ENCODE data around the gene MASP2.
"Not testable (repeated sequence)": the region's sequence is repeated elsewhere in the genome, so short reads cannot be mapped to it uniquely, and the experiment has no call there.

Gene MASP2

DNA sequence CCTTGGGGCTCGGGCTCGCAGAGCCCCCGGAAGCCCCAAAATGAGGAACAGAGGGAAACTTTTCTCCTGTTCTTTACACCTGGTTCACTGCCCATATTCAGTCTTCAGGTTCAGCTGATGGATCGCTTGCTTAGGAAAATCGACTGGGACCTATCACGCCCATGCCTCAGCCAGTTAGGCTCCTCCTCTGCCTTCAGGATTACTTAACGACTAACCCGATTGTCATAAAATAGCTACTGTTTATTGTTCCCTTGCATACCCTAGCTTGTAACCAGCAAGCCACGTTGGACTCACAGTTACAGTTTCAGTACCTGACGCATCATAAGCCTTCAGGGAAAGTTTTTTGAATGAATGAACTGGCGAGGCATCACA is 33.9 kb downstream of the MASP2 start:
- peak; percentile 28 for DNase-seq (ENCODE audit: low read depth)
- peak overlapping the region; percentile 92 for H3K4me3 ChIP-seq (ENCODE audit: control insufficient read depth, low read depth, low read length)
- TF ChIP-seq, protein P1, sequence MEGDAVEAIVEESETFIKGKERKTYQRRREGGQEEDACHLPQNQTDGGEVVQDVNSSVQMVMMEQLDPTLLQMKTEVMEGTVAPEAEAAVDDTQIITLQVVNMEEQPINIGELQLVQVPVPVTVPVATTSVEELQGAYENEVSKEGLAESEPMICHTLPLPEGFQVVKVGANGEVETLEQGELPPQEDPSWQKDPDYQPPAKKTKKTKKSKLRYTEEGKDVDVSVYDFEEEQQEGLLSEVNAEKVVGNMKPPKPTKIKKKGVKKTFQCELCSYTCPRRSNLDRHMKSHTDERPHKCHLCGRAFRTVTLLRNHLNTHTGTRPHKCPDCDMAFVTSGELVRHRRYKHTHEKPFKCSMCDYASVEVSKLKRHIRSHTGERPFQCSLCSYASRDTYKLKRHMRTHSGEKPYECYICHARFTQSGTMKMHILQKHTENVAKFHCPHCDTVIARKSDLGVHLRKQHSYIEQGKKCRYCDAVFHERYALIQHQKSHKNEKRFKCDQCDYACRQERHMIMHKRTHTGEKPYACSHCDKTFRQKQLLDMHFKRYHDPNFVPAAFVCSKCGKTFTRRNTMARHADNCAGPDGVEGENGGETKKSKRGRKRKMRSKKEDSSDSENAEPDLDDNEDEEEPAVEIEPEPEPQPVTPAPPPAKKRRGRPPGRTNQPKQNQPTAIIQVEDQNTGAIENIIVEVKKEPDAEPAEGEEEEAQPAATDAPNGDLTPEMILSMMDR (conservative IDR thresholded peaks at IDR 0.05; ENCODE audit: control insufficient read depth, insufficient read depth, low read depth, low read length), result no peak

DNA sequence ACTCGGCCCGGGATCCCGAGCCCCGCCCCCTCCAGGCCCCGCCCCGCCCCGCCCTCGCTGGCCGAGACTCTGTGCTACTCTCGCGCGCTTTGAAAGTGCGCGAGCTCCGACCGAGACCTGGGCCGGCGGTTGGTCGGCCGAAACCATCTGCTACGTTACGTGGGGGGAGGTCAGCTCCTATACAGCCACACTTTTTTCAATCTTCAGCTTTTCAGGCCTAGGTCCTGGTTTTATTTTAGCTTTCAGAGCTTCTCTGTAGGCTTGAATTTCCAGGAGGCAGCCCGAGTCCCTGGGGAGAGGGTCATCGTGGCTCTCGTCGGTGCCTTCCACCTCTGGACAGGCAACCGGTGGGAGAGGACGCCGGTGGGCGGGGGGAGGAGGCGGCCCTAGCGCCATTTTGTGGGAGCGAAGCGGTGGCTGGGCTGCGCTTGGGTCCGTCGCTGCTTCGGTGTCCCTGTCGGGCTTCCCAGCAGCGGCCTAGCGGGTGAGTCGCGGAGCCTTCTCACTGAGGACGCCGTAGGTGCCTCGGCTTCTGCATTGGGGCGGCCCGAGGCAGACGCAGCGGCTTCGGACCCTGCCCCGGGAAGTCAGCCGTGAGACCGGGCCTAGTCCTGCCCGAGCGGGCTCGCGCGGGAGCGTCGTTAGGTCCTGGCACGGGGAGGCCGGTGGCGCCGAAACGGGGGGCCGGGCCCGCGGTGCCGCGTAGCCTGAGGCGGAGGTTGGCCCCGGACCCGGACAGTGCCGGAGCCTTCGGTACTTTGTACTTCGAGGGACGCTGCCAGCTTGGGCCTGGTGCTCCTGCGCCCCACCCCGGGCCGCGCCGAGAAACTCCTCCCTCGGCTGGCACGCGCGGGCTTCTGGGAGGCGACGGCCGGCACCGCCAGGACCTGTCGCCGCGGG is 34.5 kb downstream of the MASP2 start, which contains the start of gene TARDBP:
Gene TARDBP, plus strand, starts transcription at position 395 of the 900 bp plus-strand sequence. CDS start 1,074 bp downstream, outside the sequence.
- TF ChIP-seq, protein P1 (conservative IDR thresholded peaks at IDR 0.05; ENCODE audit: control insufficient read depth, insufficient read depth, low read depth, low read length), result no peak

DNA sequence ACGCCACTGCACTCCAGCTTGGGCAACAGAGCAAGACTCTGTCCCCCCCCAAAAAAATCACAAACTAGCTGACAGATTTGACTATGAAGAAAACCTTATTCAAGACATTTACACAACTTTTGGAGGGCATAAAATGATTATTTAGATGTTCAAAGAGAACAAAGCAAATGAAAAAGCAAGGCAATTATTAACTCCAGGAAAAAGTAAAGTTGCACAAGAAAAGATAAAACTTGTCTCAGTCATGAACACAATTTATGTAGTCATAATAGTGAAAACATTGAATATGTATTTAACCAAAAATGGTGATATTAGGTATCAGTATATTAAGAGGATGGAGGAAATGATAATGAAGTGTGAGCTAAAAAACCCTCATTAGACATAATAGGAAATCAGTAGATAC is 46.5 kb downstream of the MASP2 start:
- TF ChIP-seq, protein P1 (conservative IDR thresholded peaks at IDR 0.05; ENCODE audit: control insufficient read depth, insufficient read depth, low read depth, low read length), result no peak
- no peak overlapping the region for H3K4me3 ChIP-seq (ENCODE audit: control insufficient read depth, low read depth, low read length)
- DNase-seq (ENCODE audit: low read depth), result no peak

More for the DNA sequence above, 34.5 kb downstream of the MASP2 start, which contains the start of gene TARDBP:
- peak; percentile 81 for DNase-seq (ENCODE audit: low read depth)
- peak within 1 kb of the TSS; percentile 92 for H3K4me3 ChIP-seq (ENCODE audit: control insufficient read depth, low read depth, low read length)

DNA sequence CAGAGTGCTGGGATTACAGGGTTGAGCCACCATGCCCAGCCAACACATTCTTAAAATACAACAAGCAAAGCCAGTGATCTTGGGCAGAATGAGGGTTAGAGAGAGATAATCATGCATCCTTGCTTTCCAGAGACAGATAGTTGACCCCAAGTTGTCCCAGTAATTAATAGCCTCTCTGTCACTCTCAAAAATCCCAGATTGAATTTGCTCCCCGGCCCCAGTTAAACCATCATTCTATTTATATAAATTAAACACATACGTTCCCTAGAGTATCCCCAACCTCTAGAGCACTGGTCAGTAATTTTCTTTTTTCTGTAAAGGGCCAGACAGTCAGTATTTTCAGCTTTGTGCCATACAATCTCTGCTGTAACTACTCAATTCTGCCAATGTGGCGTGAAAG is 50.9 kb downstream of the MASP2 start:
- no peak overlapping the region for H3K4me3 ChIP-seq (ENCODE audit: control insufficient read depth, low read depth, low read length)
- DNase-seq (ENCODE audit: low read depth), result no peak
- TF ChIP-seq, protein P1 (conservative IDR thresholded peaks at IDR 0.05; ENCODE audit: control insufficient read depth, insufficient read depth, low read depth, low read length), result no peak

DNA sequence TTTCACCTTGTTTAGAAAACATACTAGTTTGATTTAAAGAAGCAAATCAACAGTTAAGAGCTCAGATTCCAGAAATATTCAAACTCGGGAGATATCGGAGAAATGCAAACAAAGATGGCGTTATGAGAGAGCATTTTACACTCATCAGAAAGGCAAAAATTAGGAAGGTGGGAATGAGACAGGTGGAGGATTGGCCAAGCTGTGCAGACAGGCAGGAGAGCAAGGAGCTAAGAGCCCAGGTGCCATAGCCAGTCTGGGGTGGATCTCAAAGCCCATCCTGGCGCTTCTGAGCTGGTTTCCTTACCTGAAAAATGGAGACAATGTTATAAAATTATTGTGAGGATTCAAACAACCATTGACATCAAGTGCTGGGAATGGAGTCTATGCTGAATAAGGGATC is 54.2 kb downstream of the MASP2 start:
- DNase-seq (ENCODE audit: low read depth), result no peak
- H3K4me3 ChIP-seq (ENCODE audit: control insufficient read depth, low read depth, low read length), result no peak overlapping the region
- TF ChIP-seq, protein P1 (conservative IDR thresholded peaks at IDR 0.05; ENCODE audit: control insufficient read depth, insufficient read depth, low read depth, low read length), result no peak

DNA sequence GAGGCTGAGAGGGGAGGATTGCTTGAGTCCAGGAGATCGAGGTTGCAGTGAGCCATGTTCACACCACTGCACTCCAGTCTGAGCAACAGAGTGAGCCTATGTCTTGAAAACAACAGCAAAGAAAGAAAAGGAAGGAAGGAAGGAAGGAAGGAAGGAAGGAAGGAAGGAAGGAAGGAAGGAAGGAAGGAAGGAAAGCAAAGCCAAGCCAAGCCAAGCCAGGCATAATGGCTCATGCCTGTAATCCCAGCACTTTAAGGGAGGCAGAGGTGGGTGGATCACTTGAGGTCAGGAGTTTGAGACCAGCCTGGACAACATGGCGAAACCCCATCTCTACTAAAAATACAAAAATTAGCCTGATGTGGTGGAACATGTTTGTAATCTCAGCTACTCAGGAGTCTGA is 55.0 kb downstream of the MASP2 start:
- not testable (repeated sequence) for H3K4me3 ChIP-seq (ENCODE audit: control insufficient read depth, low read depth, low read length); DNase-seq (ENCODE audit: low read depth)

DNA sequence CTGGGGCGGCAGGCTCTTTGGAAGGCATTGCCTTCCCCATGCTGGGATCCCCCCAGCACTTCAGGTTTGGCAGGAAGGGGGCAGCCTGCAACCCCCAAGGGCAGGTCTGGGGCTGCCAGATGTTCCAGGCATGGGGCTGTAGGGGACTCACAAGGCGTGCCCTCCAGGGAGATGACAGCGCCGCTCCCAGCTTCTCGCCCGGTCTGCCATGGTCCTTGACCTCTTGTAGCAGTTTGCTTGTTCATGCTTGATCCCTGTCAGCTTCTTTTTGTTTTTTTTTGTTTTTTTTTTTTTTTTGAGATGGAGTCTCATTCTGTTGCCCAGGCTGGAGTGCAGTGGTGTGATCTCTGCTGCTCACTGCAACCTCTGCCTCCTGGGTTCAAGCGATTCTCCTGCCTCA is 56.2 kb downstream of the MASP2 start:
- H3K4me3 ChIP-seq (ENCODE audit: control insufficient read depth, low read depth, low read length), result no peak overlapping the region
- DNase-seq (ENCODE audit: low read depth), result no peak
- TF ChIP-seq, protein P1 (conservative IDR thresholded peaks at IDR 0.05; ENCODE audit: control insufficient read depth, insufficient read depth, low read depth, low read length), result no peak

DNA sequence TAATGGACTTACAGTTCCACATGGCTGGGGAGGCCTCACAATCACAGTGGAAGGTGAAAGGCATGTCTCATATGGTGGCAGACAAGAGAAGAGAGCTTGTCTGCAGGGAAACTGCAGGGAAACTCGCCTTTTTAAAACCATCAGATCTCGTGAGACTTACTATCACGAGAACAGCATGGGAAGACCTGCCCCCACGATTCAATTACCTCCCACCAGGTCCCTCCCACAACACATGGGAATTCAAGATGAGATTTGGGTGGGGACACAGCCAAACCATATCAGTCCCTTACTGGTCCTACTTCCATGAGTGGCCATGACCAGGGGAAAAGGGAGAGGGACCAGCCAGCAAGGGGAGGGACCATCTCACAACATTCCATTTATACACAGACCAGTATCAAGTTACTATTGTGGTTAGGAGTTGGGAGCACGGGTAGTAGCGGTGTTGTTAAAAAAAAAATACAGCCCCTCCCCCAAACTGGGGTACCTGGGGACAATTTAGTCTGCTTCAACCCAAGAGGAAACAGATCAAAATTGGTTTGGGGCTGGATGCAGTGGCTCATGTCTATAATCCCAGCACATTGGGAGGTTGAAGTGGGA is 57.0 kb downstream of the MASP2 start:
- not testable (repeated sequence) for H3K4me3 ChIP-seq (ENCODE audit: control insufficient read depth, low read depth, low read length); DNase-seq (ENCODE audit: low read depth)
